ENCODE results near the gene C16orf46. TPM values are rescaled to one million over a fixed set of nuclear protein-coding genes. Genes with fewer than 3 reads are reported as not detected.

The C16orf46 gene
- total and polyA plus RNA-seq, 2 of the 4 experiments (the other 2 are of a cell fraction) = 0.27 to 0.72 TPM

DNA sequence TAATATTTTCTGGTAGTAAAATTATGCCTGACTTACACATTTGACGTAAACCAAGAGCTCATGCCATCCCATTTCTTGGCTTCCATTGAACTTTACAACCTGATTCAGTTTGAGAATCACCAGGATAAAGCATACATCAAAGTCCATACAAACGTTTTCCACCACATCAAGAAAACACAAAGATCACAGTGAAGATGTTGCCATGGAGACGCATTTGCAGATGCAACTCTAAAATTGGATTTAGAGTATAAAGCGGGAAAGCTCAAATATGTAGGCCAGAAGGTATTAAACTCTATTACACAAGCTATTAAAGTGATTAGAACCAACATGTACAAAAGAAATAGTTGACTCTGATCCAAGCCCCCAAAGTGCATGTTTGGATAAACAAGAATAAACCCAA is 10.4 kb downstream of the C16orf46 start:
- no peak overlapping the region for H2BK20ac ChIP-seq (ENCODE audit: low read depth, low read length)
- H3K9ac ChIP-seq (ENCODE audit: low read depth, low read length) = no peak overlapping the region
- in situ Hi-C loops (cut with MboI; ENCODE audit: low sequenced_read_pairs) (no loop called here), intact Hi-C loops (cut with micrococcal nuclease) (no loop called here), dilution Hi-C loops (cut with HindIII; ENCODE audit: low sequenced_read_pairs, unreplicated experiment) (no loop called here)
- no peak overlapping the region for H3K4ac ChIP-seq (ENCODE audit: low read depth, low read length)
- H3K79me1 ChIP-seq (ENCODE audit: low read depth in 1 of 2, low read length in 2 of 2) = no peaks in the 10 kb centered on the region
- no peak overlapping the region for H3K14ac ChIP-seq (replicated peaks; ENCODE audit: low read depth, low read length)
- H2AK5ac ChIP-seq (ENCODE audit: low read depth, low read length) = no peak overlapping the region
- H3K27me3 ChIP-seq (ENCODE audit: control insufficient read depth, insufficient read depth, low read length) = no peaks in the 10 kb centered on the region
- H3K18ac ChIP-seq (ENCODE audit: low read depth, low read length) = no peak overlapping the region
- H3K56ac ChIP-seq (ENCODE audit: extremely low read depth, insufficient read depth, low read length) = no peak overlapping the region
- no peak overlapping the region for H3K4me3 ChIP-seq (ENCODE audit: insufficient read depth, low read depth, low read length)
- no CpG with 5 or more reads among the region's 4 CpGs for WGBS, 2 experiments (ENCODE audit: extremely low coverage in 2 of 2, insufficient read length in 1 of 2)
- H2BK15ac ChIP-seq (ENCODE audit: low read depth, low read length) = no peak overlapping the region
- no TSS peak for BruUV-seq (replicated peaks)
- no peaks in the 10 kb centered on the region for H3K4me1 ChIP-seq (ENCODE audit: control insufficient read depth, insufficient read depth, low read length)
- ChIA-PET POLR2A (ENCODE audit: unreplicated experiment) (interaction anchor here (1.2 kb wide), 1 partner anchor 10 kb away, joined by 3 read pairs; the partner anchor contains the start of gene C16orf46), CTCF (no interaction called here)
- H3K9me3 ChIP-seq (ENCODE audit: control insufficient read depth, insufficient read depth, low read length) = no peaks in the 10 kb centered on the region
- H4K8ac ChIP-seq (ENCODE audit: low read depth in 2 of 2, low read length in 2 of 2) = no peak overlapping the region
- no peak overlapping the region for H2AFZ ChIP-seq (replicated peaks; ENCODE audit: low read length, poor library complexity)
- DNase-seq = no peak
- H4K91ac ChIP-seq (ENCODE audit: insufficient read depth, low read depth, low read length) = no peak overlapping the region
- H3K27ac ChIP-seq (ENCODE audit: insufficient read depth, low read length) = no peak overlapping the region
- H2AK9ac ChIP-seq (replicated peaks; ENCODE audit: low read depth, low read length, poor library complexity) = no peak overlapping the region
- no peak overlapping the region for H3K4me2 ChIP-seq (ENCODE audit: low read depth, low read length)
- H3K36me3 ChIP-seq (ENCODE audit: control insufficient read depth, insufficient read depth, low read length) = no peaks in the 10 kb centered on the region
- H3K9me1 ChIP-seq (ENCODE audit: insufficient read depth, low read length) = 0 out of 2 replicates have a peak, but pooled peaks cover under 1% of the 10 kb centered on the region
- no peaks in the 10 kb centered on the region for H4K20me1 ChIP-seq (ENCODE audit: insufficient read depth, low read length)
- H3K23ac ChIP-seq (ENCODE audit: low read depth, low read length) = no peak overlapping the region
- H2BK5ac ChIP-seq (ENCODE audit: low read depth, low read length, poor library complexity, severe bottlenecking) = no peak overlapping the region
- ATAC-seq (ENCODE audit: low read depth) = no peak
- no peak overlapping the region for H2BK120ac ChIP-seq (ENCODE audit: low read depth, low read length)
- TF ChIP-seq, protein P1, sequence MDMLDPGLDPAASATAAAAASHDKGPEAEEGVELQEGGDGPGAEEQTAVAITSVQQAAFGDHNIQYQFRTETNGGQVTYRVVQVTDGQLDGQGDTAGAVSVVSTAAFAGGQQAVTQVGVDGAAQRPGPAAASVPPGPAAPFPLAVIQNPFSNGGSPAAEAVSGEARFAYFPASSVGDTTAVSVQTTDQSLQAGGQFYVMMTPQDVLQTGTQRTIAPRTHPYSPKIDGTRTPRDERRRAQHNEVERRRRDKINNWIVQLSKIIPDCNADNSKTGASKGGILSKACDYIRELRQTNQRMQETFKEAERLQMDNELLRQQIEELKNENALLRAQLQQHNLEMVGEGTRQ (IDR thresholded peaks at IDR 0.05; ENCODE audit: low read depth, low read length) = no peak
- TF ChIP-seq MAFK (IDR thresholded peaks at IDR 0.05; ENCODE audit: low read depth, low read length) = no peak
- no peak for TF ChIP-seq BHLHE40 (IDR thresholded peaks at IDR 0.05; ENCODE audit: low read depth, low read length)
- TF ChIP-seq RAD21 (IDR thresholded peaks at IDR 0.05; ENCODE audit: low read length) = no peak
- TF ChIP-seq FOS (IDR thresholded peaks at IDR 0.05; ENCODE audit: low read depth, low read length) = no peak
- no peak overlapping the region for H4K5ac ChIP-seq (ENCODE audit: low read depth, low read length)
